ENCODE data around the gene ADAMTS17. TPM values are rescaled to one million over a fixed set of nuclear protein-coding genes. Genes with fewer than 3 reads are reported as not detected.

ADAMTS17 gene
- total and polyA plus RNA-seq, 2 experiments from 2014 or later = 0.69 to 3.3 TPM

DNA sequence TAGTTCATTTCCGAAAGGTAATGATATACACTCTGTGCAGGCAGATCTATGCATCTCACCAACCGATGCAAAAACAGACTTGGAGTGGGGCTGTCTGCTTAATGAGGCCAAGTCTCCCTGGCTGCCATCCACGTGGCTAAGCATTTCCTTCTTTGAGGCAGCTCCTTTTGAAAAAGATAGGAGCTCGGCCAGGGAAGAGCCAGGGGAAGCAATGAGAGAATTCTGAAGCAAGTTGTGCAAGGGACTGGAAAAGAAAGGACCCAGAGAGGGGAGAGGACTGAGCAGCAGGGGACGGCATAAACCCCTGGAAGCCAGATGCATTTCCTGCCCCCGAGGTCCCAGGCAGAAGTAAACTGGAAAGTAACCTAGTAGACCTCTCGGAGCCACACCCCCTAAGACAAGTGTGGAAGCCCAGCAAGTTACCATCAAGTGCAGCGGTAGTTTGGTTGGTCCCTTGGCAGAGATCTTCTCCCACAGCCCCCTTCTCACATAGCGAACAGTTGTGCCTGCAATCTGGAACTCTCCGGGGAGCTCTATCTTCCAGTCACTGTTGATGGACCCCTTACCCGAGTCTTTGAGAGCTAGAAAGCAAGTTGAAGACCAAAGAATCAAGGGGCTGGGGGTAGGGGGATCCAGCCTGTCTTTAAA lies 288.2 kb downstream of the ADAMTS17 start:
- H3K36me3 ChIP-seq = no peaks in the 10 kb centered on the region
- H3K27me3 ChIP-seq = no peaks in the 10 kb centered on the region
- TF ChIP-seq, protein P1, sequence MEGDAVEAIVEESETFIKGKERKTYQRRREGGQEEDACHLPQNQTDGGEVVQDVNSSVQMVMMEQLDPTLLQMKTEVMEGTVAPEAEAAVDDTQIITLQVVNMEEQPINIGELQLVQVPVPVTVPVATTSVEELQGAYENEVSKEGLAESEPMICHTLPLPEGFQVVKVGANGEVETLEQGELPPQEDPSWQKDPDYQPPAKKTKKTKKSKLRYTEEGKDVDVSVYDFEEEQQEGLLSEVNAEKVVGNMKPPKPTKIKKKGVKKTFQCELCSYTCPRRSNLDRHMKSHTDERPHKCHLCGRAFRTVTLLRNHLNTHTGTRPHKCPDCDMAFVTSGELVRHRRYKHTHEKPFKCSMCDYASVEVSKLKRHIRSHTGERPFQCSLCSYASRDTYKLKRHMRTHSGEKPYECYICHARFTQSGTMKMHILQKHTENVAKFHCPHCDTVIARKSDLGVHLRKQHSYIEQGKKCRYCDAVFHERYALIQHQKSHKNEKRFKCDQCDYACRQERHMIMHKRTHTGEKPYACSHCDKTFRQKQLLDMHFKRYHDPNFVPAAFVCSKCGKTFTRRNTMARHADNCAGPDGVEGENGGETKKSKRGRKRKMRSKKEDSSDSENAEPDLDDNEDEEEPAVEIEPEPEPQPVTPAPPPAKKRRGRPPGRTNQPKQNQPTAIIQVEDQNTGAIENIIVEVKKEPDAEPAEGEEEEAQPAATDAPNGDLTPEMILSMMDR (IDR thresholded peaks at IDR 0.05; ENCODE audit: low read depth, low read length) = no peak
- H3K9me3 ChIP-seq (ENCODE audit: low read depth) = no peaks in the 10 kb centered on the region
- no peaks in the 10 kb centered on the region for H3K4me1 ChIP-seq (ENCODE audit: low read depth)
- H3K4me3 ChIP-seq = no peak overlapping the region
- no peak overlapping the region for H3K27ac ChIP-seq
- peak in 1 of 2 donors; percentile 70 for DNase-seq (ENCODE audit: low read depth in 1 of 2, low spot score in 1 of 2)

DNA sequence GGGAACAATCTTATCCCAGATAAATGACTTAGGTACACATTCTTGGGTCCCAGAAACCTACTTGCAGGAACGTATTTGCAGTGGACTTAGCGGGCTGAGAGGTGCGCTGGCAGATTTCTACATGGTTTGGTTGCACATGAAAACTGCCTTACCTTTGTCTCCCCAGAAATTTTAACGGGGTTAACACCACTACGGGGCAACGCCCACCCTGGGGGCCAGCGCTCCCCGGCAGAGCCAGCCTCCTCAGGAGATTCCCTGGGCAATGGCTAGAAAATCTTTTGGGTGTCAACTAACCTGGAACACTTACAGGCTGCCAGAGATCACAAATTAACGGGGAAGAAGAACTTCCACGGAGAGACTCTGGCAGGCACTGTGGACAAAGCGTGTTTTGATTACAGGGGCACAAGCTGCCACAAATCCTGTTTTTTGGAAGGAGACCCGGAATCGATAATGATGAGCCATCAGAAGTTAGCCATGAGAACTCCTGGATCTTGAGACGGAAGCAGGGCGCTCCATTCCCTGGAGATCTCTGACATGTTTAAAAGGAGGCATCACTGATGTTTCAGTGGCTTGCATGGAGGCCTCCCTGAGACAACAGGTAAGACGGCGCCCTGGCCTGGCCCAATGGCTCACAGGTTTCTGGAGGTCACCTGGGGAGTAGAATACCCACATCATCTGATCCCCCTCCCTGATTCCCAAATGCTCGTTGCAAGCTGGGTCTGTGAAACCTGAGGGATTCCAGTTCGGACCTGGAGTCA lies 288.9 kb downstream of the ADAMTS17 start:
- Histone ChIP-seq H3K36me3 (no peaks in the 10 kb centered on the region), H3K27ac (no peak overlapping the region), H3K27me3 (no peaks in the 10 kb centered on the region), H3K9me3 (ENCODE audit: low read depth) (no peaks in the 10 kb centered on the region), H3K4me1 (ENCODE audit: low read depth) (no peaks in the 10 kb centered on the region), H3K4me3 (no peak overlapping the region)
- TF ChIP-seq, protein P1 (IDR thresholded peaks at IDR 0.05; ENCODE audit: low read depth, low read length) = no peak
- no peak for DNase-seq (ENCODE audit: low read depth in 1 of 2, low spot score in 1 of 2)

DNA sequence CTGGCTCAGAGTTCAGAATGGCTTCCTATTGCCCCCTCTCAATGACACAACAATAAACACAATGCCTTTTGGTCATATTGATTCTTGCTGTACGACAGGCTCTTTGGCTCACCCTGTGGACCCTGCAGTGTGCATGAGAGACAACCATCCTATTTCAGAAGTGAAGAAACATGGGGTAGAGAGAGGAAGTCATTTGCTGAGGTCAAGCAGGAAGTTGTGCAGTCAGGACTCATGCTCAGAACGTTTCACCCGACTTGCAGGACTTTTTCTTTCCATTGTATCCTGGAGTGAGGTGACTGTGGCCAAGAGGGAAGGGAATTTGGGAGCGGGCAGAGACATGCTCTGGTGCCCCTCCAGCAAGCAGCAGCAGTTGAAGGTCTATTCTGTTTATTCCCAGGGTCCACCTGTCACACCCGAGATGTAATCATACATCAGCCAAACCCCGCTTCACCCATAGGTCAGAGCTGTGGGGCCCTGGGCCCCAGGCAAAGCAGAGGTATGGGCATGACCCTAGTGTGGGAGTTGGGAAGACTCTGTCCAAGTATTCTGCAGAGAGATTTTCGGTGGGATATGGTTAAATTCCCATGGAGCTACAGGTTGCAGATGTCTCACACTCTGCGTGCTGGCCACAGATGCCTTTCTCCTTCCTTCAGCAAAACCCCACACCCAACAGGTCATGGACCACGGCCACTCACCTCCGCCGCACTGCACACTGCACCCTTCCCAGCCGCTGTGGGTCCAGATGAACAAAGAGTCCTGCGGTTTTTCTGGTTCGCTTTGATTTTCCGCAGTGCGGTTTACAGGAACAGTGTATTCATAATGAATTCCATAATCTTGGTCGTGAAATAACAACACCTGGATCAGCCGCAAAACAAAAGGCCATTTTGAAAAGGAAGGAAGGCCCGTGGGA lies 290.6 kb downstream of the ADAMTS17 start:
- Histone ChIP-seq H3K4me3 (no peak overlapping the region), H3K4me1 (ENCODE audit: low read depth) (no peaks in the 10 kb centered on the region), H3K9me3 (ENCODE audit: low read depth) (no peaks in the 10 kb centered on the region), H3K27me3 (no peaks in the 10 kb centered on the region), H3K36me3 (no peaks in the 10 kb centered on the region), H3K27ac (no peak overlapping the region)
- TF ChIP-seq, protein P1 (IDR thresholded peaks at IDR 0.05; ENCODE audit: low read depth, low read length) = no peak
- no peak for DNase-seq (ENCODE audit: low read depth in 1 of 2, low spot score in 1 of 2)

DNA sequence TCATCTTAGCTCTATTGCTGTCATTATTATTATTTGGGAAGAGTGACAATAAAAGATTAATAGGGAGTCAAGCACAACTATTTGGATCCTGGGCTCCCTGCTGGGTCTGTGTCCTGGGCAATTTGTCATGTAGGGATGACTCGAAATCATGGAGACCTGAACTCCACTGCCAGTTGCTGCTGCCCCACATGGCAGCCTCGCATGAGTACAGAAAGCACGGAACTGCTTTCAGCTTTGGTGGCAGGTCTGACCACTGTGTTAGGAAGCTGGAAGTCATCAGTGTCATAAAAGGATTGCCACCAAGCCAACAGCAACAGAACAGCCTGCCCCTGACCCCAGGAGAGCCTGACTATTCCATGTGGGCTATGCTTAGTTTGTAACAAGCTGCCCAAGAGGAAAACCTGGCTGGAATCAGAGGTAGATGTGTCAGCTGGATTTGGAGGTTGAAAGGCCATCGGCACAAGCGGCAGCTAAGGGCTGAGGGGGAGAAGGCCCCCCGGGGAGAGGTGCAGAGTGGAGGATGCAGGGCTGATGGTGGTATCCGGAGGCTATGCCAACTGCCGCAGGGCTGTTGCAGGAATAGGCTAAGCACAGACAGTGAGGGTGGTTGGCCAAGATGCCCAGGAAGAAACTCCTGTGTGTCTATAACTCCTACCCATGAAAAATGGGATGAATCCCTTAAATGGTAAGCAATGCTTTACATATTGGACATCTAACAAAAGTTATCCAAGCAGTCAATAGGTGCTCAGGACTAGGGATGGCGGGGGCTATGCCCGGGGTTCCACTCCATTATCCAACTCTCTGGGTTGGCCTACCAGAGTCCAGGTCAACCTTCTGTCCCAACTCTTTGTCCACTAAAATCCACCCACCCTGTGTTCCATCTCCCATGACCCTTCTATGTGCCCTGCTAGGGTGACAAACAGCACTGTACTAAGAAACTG lies 291.6 kb downstream of the ADAMTS17 start:
- DNase-seq (ENCODE audit: low read depth in 1 of 2, low spot score in 1 of 2) = no peak
- Histone ChIP-seq H3K27me3 (no peaks in the 10 kb centered on the region), H3K27ac (no peak overlapping the region), H3K36me3 (no peaks in the 10 kb centered on the region), H3K4me1 (ENCODE audit: low read depth) (no peaks in the 10 kb centered on the region), H3K4me3 (no peak overlapping the region), H3K9me3 (ENCODE audit: low read depth) (no peaks in the 10 kb centered on the region)
- TF ChIP-seq, protein P1 (IDR thresholded peaks at IDR 0.05; ENCODE audit: low read depth, low read length) = no peak
